Myometrial cell (primary cell): ENCODE data around the gene SOD2. TPM values are rescaled to one million over a fixed set of nuclear protein-coding genes. Genes with fewer than 3 reads are reported as not detected.

Experiments used
- total RNA-seq: library from RNA; depleted of rRNA; stranded (reverse); fragments of >200 nt; gene quantifications from 2 replicates; pipeline ENCODE4 v1.2.3, GENCODE V29; 2015

SOD2 gene
- 107 and 140 TPM in 2 replicates for total RNA-seq

DNA sequence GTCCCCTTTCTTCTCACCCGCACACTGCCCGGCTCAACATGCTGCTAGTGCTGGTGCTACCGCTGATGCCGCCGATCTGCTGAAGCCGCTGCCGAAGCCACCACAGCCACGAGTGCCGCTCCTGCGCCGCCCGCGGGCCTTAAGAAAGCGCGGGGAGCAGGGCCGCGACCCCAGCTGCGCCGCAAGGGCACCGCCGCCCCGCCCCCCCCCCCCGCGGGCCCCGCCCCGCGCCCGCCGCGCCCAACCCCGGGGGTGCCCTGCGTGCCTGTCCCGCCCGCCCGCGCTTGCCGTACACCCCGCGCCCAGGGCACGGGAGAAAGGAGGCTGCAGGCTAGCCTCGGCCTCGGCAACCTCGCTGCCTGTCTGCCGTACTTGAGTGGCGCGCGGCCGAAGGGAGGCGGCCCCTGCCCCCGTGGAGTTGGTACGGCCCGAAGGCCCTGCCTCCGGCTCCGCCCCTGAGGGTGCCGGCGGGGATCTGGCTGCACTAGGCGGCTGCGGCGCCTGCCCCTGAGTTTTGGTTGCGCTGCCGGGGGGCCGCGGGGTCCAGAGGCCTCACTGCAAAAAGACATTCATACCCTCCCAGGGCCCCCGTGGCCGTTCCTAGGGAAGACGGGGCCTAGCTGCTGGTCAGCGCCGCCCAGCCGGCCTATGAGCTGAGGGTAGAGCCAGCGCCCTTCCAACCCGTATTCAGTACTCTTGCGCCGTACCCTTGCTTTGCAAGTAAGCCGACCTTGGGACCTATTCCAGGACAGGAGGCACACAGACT, at the start of gene SOD2:
TSS of gene SOD2 (minus strand) at position 114 of the 766 bp plus-strand sequence. CDS start at position 40, 74 bp downstream.

DNA sequence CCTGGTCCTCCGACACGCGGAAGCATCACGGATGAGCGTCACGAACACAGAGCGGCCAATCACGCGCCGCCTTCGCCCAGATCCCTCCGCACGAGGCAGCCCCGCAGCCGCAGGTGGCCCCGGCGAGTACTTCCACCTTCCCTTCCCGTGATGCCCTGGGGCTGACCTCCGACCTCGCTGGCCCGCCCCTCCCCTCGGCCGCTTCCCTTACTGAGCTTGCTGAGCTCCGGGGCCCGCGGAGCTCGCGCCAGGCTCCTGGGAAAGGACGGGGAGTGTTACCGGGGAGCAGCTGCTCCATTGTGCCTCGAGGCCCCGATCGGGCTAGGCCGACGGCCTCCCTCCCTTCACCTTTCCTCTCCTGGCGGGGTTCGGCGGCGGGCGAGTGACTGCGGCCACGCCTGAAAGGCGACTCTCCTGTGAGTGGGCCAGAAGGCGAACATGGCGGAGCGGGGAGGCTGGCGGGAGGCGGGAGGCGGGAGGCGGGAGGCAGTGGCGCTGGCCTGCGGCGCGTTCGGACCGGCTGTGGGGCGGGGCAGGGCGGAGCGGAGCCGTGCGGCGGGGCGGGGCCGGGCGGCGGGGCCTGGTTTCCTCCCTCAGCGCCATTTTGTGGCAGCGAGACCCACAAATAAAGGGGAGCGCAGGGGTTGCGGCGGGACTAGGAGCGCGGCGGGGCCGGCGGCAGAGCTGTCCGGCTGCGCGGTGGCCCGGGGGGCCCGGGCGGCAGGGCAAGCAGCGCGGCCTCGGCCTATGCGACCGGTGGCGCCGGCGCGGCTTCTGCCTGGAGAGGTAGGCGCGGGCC, 34.1 kb upstream of the SOD2 start, which contains the start of gene WTAP:
TSS of gene WTAP (plus strand) at position 589 of the 799 bp plus-strand sequence. CDS start 8,760 bp downstream, outside the sequence.

Other genes starting within 250 kb of the SOD2 start
- gene WTAP, start 34.3 kb upstream of the SOD2 start, total RNA-seq = 52.3 and 55.4 TPM in 2 replicates
- gene ACAT2, start 68.8 kb upstream of the SOD2 start, total RNA-seq = 132 and 133 TPM in 2 replicates
- gene TCP1, start 96.4 kb upstream of the SOD2 start, total RNA-seq = 296 and 298 TPM in 2 replicates
- gene MRPL18, start 97.2 kb upstream of the SOD2 start, total RNA-seq = 122 and 129 TPM in 2 replicates
- 0.18 and 0.86 TPM in 2 replicates for gene PNLDC1, start 107.0 kb upstream of the SOD2 start, total RNA-seq
- gene MAS1, start 197.7 kb upstream of the SOD2 start, total RNA-seq = not detected in 2 replicates